NCI-H146 treated with DMSO at 0.1 percent for 48 hours (cell line): ENCODE results near the gene FAM174C.
"Not testable (repeated sequence)": the region's sequence is repeated elsewhere in the genome, so short reads cannot be mapped to it uniquely, and the experiment has no call there.

Source experiments
- DNase-seq: peaks from one replicate; lab custom pipeline; 2025; ENCODE audit not compliant: unreplicated experiment; lab: John Stamatoyannopoulos, UW

FAM174C gene

DNA sequence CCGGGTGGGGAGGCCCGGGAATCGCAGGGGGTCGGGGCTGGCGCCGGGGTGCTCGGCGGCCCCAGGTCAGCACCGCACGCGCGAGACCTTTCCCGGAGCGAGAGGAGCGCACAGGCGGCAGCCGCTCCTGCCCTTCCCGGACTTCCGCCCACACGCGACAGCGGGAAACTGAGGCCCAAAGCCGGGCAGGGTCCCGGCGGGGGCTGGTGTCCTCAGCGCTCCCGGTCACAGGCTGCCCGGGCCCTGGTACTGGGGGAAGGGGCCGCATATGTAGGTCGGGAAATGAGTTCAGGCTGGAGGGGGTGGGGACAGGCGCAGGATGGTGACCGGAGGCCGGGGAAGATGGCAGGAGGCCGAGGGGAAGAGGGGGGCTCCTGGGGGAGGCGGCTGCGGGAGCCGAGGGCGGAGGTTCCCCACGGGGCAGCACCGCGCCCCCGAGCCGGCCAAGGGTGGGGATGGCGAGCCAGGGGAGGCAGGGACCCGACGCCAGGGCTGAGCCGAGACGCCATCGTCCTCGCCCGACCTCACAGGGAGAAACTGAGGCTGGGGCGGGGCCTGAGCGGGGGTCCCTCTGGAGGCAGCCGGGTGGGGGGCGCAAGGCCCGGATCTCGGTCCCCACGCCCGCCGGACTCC lies 38.2 kb upstream of the FAM174C start:
- no peak for DNase-seq

GRCh38 chr19:1237754-1238368 lies 37.5 kb upstream of the FAM174C start, which contains the start of gene CBARP:
Gene CBARP (minus strand): TSS chr19:1238005. CDS start chr19:1236100, 1,905 bp downstream.
- DNase-seq, result no peak

DNA sequence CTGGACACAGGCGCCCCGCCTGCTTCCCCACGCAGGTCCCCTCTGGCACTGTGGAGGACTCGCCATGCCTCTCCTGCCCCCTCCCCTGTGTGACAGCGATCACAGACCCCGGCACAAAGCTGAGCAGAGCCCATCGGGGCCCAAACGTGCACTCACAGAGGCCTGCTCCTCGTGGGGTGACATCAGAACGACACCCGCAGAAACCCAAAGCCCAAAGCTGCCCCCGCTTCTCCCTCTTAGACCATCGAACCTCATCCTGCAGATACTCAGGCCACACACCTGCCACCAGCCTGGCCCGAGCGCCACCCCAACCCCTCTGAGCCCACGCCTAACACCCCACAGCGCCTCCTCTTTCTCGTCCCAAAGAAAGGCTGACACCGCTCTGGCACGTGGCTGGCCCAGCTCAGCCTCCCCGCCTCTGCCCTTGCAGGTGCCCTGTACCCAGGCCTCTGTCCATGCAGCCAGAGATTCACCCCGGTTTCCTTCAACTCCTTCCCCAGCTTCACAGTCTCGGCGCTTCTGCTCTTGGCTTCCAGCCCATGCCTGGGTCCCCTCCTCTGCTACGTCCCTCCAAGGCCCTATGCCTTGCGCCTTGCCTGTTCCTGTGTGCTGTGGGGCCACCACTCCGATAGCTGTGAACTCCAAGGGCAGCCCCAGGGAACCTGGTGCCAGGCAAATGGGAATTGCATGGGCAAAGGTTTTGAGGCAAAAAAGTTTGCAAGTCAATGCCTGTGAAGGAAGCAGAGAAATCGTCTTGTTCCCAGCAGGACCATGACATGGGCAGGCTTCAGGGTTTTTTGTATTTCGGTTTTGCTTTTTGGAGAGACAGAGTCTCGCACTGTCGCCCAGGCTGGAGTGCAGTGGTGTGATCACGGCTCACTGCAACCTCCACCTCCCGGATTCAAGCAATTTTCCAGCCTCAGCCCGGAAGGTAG lies 36.7 kb upstream of the FAM174C start:
- no peak for DNase-seq

DNA sequence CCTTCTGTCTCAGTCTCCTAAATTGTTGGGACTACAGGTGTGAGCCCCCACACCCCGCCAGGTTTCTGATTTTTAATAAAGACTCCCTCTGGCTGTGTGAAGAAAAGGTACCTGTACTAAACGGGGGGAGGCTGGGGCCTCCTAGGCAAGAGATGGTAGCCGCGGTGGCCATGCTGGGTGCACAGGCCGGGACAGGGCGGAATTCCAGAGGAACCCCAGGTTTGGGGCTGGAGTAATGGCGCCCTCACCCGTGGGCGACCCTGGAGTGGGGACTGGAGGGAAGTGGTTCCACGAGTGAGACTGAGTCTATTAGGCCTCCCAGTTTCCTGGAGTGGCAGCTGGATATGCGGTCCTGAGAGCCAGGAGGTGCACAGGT lies 35.9 kb upstream of the FAM174C start:
- no peak for DNase-seq

- DNase-seq, result peak; percentile 43
Measured at GRCh38 chr19:1239796-1240737, 35.3 kb upstream of the FAM174C start.

DNA sequence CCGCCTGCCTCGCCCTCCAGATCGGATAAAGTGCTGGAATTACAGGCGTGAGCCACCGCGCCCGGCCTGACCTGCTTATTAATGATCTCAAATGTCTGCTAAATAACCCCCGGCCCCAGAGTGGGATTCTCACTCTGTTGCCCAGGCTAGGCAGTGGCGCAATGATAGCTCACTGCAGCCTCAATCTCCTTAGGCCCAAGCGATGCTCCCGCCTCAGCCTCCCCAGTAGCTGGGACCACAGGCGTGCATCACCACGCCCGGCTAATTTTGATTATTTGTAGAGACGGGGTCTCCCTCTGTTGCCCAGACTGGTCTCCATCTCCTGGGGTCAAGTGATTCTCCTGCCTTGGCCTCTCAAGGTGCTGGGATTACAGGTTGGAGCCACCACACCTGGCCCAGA lies 34.4 kb upstream of the FAM174C start:
- DNase-seq, result no peak

DNA sequence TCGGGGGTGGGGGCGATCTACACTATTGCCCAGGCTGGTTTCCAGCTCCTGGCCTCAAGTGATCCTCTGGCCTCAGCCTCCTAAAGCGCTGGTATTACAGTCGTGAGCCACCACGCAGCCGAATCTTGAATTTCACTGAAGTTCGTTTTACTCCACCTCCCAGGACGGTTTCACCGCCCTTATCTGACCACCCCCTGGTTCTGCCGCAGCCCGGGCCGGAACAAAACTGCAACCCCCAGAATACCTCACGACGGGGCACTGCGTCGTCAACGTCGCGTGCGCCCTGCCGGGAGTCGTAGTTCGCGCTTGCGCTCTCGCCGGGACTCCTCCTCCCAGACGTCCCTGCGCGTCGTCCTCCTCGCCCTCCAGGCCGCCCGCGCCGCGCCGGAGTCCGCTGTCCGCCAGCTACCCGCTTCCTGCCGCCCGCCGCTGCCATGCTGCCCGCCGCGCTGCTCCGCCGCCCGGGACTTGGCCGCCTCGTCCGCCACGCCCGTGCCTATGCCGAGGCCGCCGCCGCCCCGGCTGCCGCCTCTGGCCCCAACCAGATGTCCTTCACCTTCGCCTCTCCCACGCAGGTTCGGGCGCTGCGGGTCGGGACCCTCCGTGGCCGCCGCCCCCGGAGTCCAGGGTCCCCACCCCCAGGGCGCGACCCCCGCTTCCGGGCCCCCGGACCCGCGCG lies 33.8 kb upstream of the FAM174C start, which contains the start of gene ATP5F1D:
Gene ATP5F1D (plus strand): TSS at position 335 of the 679 bp plus-strand sequence. CDS start 100 bp downstream, at position 435.
- DNase-seq, result peak; percentile 61

DNA sequence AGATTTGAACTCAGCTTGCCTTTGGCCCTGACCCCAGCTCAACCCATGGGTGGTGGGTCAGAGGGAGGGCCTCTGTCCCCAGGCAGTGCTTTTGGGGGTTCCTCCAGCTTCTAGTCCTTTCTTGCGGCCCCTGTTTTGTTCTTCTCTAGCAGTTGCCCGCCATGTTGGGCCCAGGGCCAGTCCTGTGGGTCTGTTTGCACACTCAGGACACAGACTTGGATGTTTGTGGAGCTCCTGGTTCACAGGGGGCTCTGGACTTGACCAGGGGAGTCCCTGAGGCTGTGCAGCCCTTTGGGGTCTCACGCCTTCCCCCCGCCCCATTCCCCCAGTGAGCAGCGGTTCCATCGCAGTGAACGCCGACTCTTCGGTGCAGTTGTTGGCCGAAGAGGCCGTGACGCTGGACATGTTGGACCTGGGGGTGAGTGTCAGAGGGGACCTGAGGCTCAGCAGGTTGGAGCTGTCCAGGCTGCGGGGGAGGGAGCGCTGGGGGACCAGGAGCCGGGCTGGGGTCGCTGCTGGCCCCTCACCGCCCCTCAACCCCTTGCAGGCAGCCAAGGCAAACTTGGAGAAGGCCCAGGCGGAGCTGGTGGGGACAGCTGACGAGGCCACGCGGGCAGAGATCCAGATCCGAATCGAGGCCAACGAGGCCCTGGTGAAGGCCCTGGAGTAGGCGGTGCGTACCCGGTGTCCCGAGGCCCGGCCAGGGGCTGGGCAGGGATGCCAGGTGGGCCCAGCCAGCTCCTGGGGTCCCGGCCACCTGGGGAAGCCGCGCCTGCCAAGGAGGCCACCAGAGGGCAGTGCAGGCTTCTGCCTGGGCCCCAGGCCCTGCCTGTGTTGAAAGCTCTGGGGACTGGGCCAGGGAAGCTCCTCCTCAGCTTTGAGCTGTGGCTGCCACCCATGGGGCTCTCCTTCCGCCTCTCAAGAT lies 31.3 kb upstream of the FAM174C start:
- DNase-seq, result no peak

DNA sequence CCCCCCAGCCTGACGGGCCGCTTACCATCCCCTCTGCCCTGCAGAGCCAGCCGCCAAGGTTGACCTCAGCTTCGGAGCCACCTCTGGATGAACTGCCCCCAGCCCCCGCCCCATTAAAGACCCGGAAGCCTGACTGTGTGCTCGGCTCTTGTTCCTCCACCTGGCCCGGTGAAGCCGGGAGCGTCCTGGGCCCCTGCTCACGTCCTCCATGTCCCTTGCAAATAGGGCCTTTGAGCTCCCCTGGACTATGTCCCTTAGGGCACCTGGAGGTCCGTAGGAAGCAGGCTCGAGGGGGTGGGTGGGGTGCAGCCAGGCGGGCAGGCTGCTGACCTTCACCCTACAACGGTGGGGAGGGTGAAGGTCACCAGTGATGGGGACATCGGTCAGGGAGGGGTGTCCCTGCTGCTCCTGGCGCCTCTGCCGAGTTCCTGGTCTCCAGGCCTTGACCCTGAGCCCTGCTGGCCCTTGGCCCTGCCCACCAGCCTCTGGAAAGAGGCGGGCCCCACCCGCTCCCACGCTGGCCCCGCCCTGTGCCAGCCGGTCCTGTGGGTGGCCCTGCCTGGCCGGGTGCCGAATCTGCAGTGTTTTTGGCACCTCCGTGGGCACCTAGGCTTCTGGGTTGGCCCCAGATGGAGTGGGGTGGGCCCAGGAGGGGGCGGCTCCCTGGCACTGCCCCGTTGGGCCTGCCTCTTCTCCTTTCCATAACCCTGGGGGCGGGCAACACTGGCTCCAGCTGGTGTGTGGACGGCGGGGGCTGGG lies 30.5 kb upstream of the FAM174C start:
- no peak for DNase-seq

DNA sequence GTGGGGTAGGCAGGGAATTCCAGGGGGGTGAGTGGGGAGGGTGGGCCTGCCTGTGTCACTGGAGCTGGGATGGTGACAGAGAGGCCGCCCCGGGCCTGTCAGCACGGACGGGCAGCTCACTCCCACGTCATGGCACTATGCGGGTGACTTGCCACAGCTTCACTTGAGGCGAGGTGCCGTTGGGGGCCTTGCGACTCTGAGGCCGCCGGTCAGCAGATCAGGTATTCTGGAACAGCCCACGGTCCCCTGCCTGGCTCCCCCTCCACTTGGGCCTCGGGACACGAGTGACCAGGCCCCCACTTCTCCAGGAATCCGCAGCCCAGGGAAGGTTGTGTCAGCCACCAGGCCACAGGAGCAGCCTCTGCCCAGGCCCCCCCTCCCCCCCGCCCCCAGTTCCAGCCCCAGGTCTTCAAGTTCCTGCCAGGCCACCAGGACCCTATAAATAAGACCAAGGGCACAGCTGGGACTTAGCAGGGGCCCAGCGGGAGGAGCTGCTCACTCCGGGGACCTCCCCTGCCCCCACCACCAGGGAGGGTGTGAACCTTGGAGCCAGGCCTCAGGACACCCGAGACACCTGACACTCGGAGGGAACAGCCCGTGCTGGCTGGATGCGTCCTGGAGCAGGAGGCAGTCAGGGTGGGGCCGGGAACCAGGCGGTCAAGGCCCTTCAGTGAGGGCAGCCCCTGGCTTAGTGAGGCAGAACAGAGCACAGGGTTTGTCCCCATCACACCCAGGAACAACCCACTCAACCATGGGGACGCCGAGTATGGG lies 29.7 kb upstream of the FAM174C start:
- no peak for DNase-seq

DNA sequence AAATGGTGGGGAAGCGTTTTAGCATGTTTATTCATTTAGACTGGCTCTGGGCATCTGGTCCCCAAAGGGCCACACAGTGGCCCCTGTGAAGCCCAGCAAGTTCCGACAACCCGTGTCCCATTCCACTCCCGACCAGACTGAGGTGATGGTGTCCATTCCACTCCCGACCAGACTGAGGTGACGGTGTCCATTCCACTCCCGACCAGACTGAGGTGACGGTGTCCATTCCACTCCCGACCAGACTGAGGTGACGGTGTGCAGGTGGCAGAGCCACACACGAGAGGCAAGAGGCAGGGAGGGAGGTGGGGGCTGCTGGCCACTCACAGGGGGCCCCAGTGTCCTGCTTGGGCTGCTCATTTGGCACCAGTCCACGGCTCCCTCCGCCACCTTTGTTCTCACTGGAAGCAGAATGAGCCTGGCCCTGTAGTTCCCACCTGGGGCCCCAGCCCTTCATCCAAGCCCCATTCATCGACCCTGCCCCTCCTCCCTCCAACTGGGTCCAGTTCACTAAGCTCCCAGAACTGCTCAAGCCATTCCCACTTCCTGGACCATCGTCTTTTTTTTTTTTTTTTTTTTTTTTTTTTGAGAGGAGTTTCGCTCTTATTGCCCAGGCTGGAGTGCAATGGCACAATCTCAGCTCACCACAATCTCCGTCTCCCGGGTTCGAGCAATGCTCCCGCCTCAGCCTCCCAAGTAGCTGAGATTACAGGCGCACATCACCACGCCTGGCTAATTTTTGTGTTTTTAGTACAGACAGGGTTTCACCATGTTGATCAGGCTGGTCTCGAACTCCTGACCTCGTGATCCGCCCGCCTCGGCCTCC lies 28.9 kb upstream of the FAM174C start:
- not testable (repeated sequence) for DNase-seq

DNA sequence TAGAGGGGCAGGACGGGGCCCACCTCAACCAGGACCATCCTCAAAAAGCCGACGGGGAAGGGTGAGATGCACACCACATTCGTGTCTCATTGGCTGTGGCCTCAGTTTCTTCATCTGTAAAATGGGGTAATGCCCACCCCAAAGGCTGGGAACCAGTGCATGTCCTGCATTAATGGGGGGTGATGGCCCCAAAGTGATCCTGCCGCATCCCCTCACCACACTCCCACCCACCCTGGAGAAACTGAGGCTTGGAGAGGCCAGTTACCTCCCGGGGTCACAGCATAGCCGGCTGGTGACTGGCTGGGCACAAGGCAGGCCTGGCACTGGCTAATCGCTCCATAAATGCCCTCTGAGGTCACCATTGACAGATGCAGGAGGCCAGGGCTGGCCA lies 27.6 kb upstream of the FAM174C start:
- no peak for DNase-seq

DNA sequence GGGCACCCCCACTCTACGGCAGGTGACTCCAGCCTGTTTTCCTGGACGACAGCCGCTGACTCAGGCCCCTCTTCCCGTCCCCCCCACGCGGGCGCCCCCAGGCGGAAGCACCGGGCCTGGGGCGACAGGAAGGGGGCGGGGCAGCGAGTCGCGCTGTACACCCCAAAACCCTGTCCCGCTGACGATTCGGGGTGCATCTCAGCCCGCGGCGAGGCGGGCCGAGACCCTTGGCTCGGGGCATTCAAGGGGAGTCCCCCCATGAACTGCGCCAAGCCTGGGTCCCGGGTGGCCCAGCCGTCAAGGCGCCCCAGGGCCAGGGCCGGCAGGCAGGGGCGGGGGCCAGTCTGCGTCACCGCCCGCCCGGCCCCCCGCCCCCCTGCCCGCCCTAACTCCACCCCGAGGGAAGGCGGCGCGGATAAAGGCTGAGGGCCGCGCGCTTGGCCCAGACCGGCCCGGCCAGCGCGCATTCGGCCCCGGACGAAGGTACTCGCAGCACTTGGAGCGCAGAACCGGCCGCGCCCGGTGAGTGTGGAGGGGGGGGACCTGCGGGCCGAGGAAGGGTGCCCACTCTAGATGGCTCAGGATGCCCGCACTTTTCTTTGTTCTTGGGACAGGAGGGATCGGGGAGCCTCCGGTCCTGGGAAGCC lies 27.1 kb upstream of the FAM174C start, which contains the start of gene MIDN:
Gene MIDN (plus strand): TSS at position 445 of the 647 bp plus-strand sequence. CDS start 1,714 bp downstream, outside the sequence.
- DNase-seq, result no peak

DNA sequence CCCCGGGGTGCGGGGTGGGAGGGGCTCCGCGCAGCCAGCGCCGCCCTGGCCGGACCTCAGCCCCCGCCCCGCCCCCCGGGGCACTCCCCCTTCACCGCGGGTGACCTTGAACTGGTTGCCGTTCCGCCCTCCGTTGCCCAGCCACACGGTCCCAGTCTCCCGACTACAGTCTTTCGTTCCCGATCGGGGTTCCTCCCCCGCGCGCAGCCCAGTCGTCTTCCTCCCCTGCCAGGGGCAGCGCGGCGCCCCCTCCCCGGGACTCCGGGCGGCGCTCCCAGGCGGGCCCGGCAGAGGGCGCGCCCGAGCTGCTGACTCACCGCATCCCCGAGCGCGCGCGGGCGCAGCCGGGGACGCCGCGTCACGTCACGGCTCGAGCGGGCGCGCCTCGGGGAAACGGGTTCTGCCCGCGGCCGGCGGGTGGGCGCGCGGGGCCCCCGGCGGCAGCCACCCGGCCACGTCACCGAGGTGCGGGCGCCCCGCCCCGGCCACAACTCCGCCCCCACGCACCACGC lies 26.5 kb upstream of the FAM174C start:
- peak; percentile 43 for DNase-seq

- peak; percentile 65 for DNase-seq
Measured at GRCh38 chr19:1249298-1249989, 25.9 kb upstream of the FAM174C start.
